Esophagus squamous epithelium (tissue), 5 donors: ENCODE measurements around the gene TXNDC2. TPM values are rescaled to one million over a fixed set of nuclear protein-coding genes. Genes with fewer than 3 reads are reported as not detected.
"Not testable (repeated sequence)": the region's sequence is repeated elsewhere in the genome, so short reads cannot be mapped to it uniquely, and the experiment has no call there.

Experiments
- DNase-seq: peaks from one replicate; lab custom pipeline; 2025; lab: John Stamatoyannopoulos, UW
- H3K27ac ChIP-seq, 4 donors: fragments of 200-600 bp; sonication (generic); one replicate each; pipeline ENCODE4 v1.5.1; 2016 to 2019; ENCODE audit warnings: mild to moderate bottlenecking in 1 of 4
- H3K27me3 ChIP-seq, 4 donors: fragments of 200-600 bp; sonication (generic); 1 replicate in 3 of 4; 2 replicates in 1 of 4; pipeline versions ENCODE4 v1.5.1 to v1.6.0; 2017 to 2021; ENCODE audit warnings: antibody characterized with exemption in 1 of 4
- H3K36me3 ChIP-seq, 3 donors: fragments of 200-600 bp; sonication (generic); one replicate each; pipeline ENCODE4 v1.5.1; 2016 to 2019
- H3K4me1 ChIP-seq, 3 donors: fragments of 200-600 bp; sonication (generic); one replicate each; pipeline ENCODE4 v1.5.1; 2017 to 2019
- H3K4me3 ChIP-seq, 4 donors: fragments of 200-600 bp; sonication (generic); 1 replicate in 3 of 4; 2 replicates in 1 of 4; pipeline ENCODE4 v1.5.1; 2016 to 2019; ENCODE audit warnings: mild to moderate bottlenecking in 2 of 4, moderate library complexity in 1 of 4
- H3K9me3 ChIP-seq, 3 donors: fragments of 200-600 bp; sonication (generic); one replicate each; pipeline ENCODE4 v1.5.1; 2016 to 2019
- POLR2A ChIP-seq, 4 donors: fragments of 450-650 bp; IDR thresholded peaks; one replicate each; pipeline ENCODE4 v1.6.1; 2017; ENCODE audit warnings: antibody characterized with exemption in 4 of 4, mild to moderate bottlenecking in 4 of 4, moderate library complexity in 3 of 4
- WGBS, 2 donors: methylation state at CpG; one replicate each; pipeline ENCODE4 v1.1.5; 2018; 5-methylcytosine and 5-hydroxymethylcytosine counted together
- intact Hi-C: fragments of 100-400 bp; cut with DNase I; formaldehyde crosslinking; loops from one replicate; pipeline ENCODE4 v1.15.0; 2022
- total RNA-seq, 4 donors: library from RNA; depleted of rRNA; stranded (reverse); fragments of >200 nt; gene quantifications; one replicate each; pipeline ENCODE4 v1.1.0, GENCODE V29; 2016
- TF ChIP-seq, protein P1 (sequence below), 6 experiments: fragments of 450-650 bp in 4 of 6; fragments of 200-600 bp in 2 of 6; sonication (generic) in 2 of 6; IDR thresholded peaks; one replicate each; pipeline ENCODE4 v1.5.1; 2016 to 2019; ENCODE audit warnings: antibody characterized with exemption in 6 of 6, mild to moderate bottlenecking in 4 of 6, moderate library complexity in 4 of 6
- donor health status: DM: yes; HTN: yes; CAD: no.

Gene TXNDC2
- total RNA-seq, 4 donors from 2014 or later = 0.09 TPM; not detected in 3

DNA sequence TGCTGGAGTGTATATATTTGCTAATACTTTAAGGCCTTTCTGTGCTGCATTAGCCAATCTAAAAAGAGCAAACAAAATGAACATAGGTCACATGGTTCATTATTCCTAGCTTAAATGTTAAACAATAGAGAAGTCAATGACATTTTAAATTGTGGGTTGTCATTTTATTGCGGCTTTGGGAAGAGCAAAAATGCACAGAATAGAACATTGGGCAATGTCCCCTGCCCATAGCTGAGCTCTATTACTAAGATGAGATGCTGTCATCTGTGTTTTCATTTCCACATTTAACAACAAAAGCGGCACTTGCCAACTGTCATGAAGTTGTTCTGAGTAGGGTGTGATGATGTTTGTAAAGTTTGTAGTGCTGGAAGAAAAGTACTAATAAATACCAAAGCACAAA lies 24.9 kb downstream of the TXNDC2 start:
- no peaks in the 10 kb centered on the region for H3K9me3 ChIP-seq
- whole genome bisulfite sequencing, 2 donors = 88 to 94% methylated on average over 2 of the region's 2 CpGs
- DNase-seq = no peak
- no peak overlapping the region for H3K27ac ChIP-seq
- no peak overlapping the region for H3K4me3 ChIP-seq
- no peaks in the 10 kb centered on the region for H3K36me3 ChIP-seq
- intact Hi-C loops = no loop called here
- no peak for TF ChIP-seq POLR2A (IDR thresholded peaks at IDR 0.05)
- TF ChIP-seq, protein P1, sequence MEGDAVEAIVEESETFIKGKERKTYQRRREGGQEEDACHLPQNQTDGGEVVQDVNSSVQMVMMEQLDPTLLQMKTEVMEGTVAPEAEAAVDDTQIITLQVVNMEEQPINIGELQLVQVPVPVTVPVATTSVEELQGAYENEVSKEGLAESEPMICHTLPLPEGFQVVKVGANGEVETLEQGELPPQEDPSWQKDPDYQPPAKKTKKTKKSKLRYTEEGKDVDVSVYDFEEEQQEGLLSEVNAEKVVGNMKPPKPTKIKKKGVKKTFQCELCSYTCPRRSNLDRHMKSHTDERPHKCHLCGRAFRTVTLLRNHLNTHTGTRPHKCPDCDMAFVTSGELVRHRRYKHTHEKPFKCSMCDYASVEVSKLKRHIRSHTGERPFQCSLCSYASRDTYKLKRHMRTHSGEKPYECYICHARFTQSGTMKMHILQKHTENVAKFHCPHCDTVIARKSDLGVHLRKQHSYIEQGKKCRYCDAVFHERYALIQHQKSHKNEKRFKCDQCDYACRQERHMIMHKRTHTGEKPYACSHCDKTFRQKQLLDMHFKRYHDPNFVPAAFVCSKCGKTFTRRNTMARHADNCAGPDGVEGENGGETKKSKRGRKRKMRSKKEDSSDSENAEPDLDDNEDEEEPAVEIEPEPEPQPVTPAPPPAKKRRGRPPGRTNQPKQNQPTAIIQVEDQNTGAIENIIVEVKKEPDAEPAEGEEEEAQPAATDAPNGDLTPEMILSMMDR (IDR thresholded peaks at IDR 0.05) = no peak
- no peaks in the 10 kb centered on the region for H3K27me3 ChIP-seq
- peaks cover under 1 to 12% (median 6%) of the 10 kb centered on the region in 3 donors for H3K4me1 ChIP-seq

DNA sequence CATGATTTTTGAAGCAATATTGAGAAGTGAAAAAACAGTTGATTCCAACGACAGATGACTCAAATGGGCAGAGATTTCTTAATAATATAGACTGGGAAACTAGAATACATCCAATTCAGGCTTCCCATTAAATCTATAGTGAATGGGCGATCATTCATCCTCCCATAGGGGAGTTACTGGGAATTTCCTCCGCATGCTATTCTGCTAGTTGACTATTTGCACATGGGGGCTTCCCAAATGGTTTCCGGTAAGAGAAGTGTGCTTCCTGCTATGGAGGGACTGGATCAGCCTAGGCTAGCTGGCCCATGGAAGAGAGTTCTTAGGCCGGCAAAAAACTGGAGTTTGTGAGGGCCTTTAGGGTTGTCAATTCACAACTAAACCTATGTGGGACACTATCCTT lies 25.5 kb downstream of the TXNDC2 start:
- H3K27me3 ChIP-seq = no peaks in the 10 kb centered on the region
- WGBS, 2 donors = 83 to 93% methylated on average over 5 of the region's 5 CpGs
- H3K4me3 ChIP-seq = no peak overlapping the region
- no peaks in the 10 kb centered on the region for H3K36me3 ChIP-seq
- H3K4me1 ChIP-seq = peaks cover 6 to 18% (median 7%) of the 10 kb centered on the region in 3 donors
- TF ChIP-seq, protein P1 (IDR thresholded peaks at IDR 0.05) = no peak
- H3K9me3 ChIP-seq = no peaks in the 10 kb centered on the region
- no peak for DNase-seq
- no peak overlapping the region for H3K27ac ChIP-seq
- intact Hi-C loops = no loop called here

DNA sequence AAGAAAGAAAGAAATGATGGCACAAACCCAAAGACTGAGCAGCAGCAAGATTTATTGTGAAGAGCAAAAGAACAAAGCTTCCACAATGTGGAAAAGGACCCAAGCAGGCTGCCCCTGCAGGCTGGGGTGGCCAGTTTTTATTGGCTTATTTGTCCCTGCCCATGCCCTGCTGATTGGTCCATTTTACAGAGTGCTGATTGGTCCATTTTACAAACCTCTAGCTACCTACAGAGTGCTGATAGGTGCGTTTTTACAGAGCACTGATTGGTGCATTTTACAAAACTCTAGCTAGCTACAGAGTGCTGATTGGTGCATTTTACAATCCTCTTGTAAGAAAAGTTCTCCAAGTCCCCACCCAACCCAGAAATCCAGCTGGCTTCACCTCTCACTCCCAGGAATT lies 26.5 kb downstream of the TXNDC2 start:
- intact Hi-C loops, H3K27ac ChIP-seq, H3K36me3 ChIP-seq, H3K9me3 ChIP-seq, H3K4me3 ChIP-seq, H3K27me3 ChIP-seq, DNase-seq: not testable (repeated sequence)
- WGBS, 2 donors = 92 to 100% methylated on average over 1 of the region's 1 CpG
- peaks cover 11 to 28% (median 17%) of the 10 kb centered on the region in 3 donors for H3K4me1 ChIP-seq

DNA sequence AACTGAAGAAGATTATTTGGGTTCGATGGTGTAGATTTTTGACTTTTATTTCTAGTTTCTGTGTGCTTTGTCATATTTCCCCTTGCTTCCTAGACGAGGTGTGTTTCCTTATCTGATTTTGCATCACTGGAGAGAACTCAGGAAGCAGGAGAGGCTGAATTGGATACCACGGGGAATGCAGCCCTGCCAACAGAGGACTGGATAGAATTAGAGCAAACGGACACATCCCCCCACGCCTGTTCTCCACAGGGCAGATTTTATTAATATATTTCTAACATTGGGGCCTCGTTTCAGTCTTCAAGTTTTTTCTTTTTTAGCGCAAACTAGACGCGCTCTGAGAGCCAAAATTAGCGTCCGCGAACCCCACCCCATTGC lies 27.4 kb downstream of the TXNDC2 start:
- intact Hi-C loops = no loop called here
- Histone ChIP-seq H3K36me3 (no peaks in the 10 kb centered on the region), H3K4me3 (peak overlapping the region; percentile 74 to 97 (median 95)), H3K9me3 (no peaks in the 10 kb centered on the region), H3K4me1 (peaks cover 18 to 37% (median 26%) of the 10 kb centered on the region in 3 donors), H3K27me3 (no peaks in the 10 kb centered on the region), H3K27ac (peak overlapping the region; percentile 99 to 100 (median 100))
- 6 to 7% methylated on average over 12 of the region's 12 CpGs for WGBS, 2 donors
- DNase-seq = no peak
- TF ChIP-seq, protein P1 (IDR thresholded peaks at IDR 0.05) = no peak
- TF ChIP-seq POLR2A (IDR thresholded peaks at IDR 0.05) = no peak

DNA sequence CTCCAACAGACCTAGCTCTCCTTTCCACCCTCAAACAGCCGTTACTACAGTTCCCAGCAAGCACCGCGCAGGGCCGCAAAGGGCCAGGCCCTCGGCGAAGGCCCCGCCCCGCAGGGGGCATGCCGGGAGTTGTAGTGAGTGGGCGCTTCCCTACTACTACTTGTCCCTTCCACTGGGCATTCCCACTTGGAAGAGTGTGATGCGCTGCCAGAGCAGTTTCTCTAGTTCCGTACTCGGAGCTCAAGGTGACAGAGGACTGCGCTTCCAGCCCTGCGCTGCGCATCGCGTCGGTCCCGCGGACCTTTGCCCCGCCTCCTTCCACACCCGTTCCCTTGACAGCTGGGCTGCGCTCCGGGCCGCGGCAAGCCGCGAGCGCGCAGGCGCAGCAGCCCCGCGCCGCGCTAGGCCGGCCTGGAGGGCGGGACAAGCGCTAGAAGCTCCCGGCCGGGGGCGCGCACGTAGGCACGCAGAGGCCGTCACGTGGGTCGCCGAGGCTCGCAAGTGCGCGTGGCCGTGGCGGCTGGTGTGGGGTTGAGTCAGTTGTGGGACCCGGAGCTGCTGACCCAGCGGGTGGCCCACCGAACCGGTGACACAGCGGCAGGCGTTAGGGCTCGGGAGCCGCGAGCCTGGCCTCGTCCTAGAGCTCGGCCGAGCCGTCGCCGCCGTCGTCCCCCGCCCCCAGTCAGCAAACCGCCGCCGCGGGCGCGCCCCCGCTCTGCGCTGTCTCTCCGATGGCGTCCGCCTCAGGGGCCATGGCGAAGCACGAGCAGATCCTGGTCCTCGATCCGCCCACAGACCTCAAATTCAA lies 28.0 kb downstream of the TXNDC2 start, which contains the start of gene VAPA:
Gene VAPA, plus strand, starts transcription at position 491 of the 808 bp plus-strand sequence. Its CDS starts 241 bp downstream, at position 732.
- H3K4me3 ChIP-seq = peak within 1 kb of the TSS; percentile 74 to 97 (median 95)
- H3K4me1 ChIP-seq = peaks cover 24 to 43% (median 32%) of the 10 kb centered on the region in 3 donors
- H3K27me3 ChIP-seq = no peaks in the 10 kb centered on the region
- DNase-seq = peak; percentile 74
- TF ChIP-seq, protein P1 (IDR thresholded peaks at IDR 0.05) = peak in 1 of 6 experiments; percentile 2
- TF ChIP-seq POLR2A (IDR thresholded peaks at IDR 0.05) = peak in 3 of 4 donors; percentile 78 to 99 (median 96)
- H3K27ac ChIP-seq = peak within 1 kb of the TSS; percentile 99 to 100 (median 100)
- 0% methylated on average over 9 to 23 of the region's 87 CpGs for WGBS, 2 donors
- intact Hi-C loops = no loop called here
- H3K36me3 ChIP-seq = no peaks in the 10 kb centered on the region
- H3K9me3 ChIP-seq = no peaks in the 10 kb centered on the region
